AG04449 (cell line): ENCODE measurements around the gene AMPH.
"Not testable (repeated sequence)": the region's sequence is repeated elsewhere in the genome, so short reads cannot be mapped to it uniquely, and the experiment has no call there.

ENCODE experiments used
- CTCF ChIA-PET: fragments of 350-600 bp; formaldehyde crosslinking; extraction: SDS; loops from one replicate; lab custom pipeline; 2021; ENCODE audit warnings: antibody characterized with exemption; lab: Yijun Ruan, JAX
- POLR2A ChIA-PET: fragments of 400-600, 350-600 bp; formaldehyde crosslinking; extraction: SDS; loops from one replicate; lab custom pipeline; 2020; ENCODE audit warnings: antibody characterized with exemption, inconsistent platforms; lab: Yijun Ruan, JAX
- DNase-seq: peaks from one replicate; pipeline ENCODE4 v3.0.0-alpha.2; 2010; ENCODE audit warnings: low read depth, low spot score
- H3K4me3 ChIP-seq: 2 replicates; pipeline ENCODE4 v1.5.1; 2011; ENCODE audit warnings: low read depth, mild to moderate bottlenecking, control low read depth, low read length
- TF ChIP-seq, protein P1 (sequence below): IDR thresholded peaks from one replicate; pipeline ENCODE4 v1.5.1; 2011; ENCODE audit warnings: mild to moderate bottlenecking, moderate library complexity, low read length, control low read depth, inconsistent platforms; ENCODE audit not compliant: insufficient read depth; ENCODE audit errors: missing control alignments

Gene AMPH

GRCh38 chr7:38584443-38585210 is 46.5 kb downstream of the AMPH start:
- TF ChIP-seq, protein P1, sequence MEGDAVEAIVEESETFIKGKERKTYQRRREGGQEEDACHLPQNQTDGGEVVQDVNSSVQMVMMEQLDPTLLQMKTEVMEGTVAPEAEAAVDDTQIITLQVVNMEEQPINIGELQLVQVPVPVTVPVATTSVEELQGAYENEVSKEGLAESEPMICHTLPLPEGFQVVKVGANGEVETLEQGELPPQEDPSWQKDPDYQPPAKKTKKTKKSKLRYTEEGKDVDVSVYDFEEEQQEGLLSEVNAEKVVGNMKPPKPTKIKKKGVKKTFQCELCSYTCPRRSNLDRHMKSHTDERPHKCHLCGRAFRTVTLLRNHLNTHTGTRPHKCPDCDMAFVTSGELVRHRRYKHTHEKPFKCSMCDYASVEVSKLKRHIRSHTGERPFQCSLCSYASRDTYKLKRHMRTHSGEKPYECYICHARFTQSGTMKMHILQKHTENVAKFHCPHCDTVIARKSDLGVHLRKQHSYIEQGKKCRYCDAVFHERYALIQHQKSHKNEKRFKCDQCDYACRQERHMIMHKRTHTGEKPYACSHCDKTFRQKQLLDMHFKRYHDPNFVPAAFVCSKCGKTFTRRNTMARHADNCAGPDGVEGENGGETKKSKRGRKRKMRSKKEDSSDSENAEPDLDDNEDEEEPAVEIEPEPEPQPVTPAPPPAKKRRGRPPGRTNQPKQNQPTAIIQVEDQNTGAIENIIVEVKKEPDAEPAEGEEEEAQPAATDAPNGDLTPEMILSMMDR, result no peak
- ChIA-PET CTCF (interaction anchor here (0.9 to 1.3 kb wide), 3 partner anchors 76 to 164 kb away, joined by 3 to 4 read pairs (median 3); no protein-coding TSS in a partner anchor), POLR2A (no interaction called here)
- H3K4me3 ChIP-seq, result no peak overlapping the region
- DNase-seq, result peak; percentile 36

DNA sequence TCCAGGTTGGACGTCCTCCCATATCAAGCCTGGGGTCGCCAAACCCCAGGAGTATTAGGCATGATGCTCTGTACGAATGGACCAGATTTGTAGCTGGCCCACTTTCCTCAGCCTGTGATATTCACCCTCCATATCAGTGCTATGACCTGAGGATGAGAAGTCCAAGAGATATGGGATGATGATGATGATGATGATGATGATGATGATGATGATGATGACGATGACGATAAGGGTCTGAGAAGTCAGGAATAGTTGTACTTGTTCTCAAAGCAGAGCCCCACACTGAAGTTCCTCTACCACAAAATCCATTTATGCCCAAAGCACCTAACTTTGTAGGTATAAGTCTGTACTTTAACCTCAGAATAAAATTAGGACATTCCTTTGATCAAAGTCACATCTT is 50.7 kb downstream of the AMPH start:
- ChIA-PET CTCF (no interaction called here), POLR2A (no interaction called here)
- DNase-seq, result no peak
- TF ChIP-seq, protein P1, result no peak
- H3K4me3 ChIP-seq, result no peak overlapping the region

DNA sequence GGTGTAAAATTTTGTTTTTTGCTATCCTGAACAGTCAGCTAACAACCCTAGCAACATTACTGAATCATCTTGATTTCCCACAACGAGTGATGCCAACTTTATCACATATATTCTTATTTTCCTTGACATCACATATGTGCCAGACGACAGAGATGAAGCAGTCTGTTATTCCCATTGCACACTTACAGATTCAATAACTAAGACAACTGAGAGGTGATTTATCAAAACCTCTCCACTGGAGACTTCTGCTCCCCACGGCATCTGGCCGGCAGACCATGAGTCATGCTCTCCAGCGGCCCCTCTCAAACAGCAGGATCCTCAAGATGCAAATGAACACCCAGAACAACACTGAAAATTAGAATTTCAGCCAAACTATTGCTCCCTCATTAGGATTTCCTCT is 57.1 kb downstream of the AMPH start:
- TF ChIP-seq, protein P1, result no peak
- CTCF ChIA-PET, result no interaction called here
- DNase-seq, result no peak
- H3K4me3 ChIP-seq, result no peak overlapping the region
- POLR2A ChIA-PET, result no interaction called here

- CTCF ChIA-PET, DNase-seq, POLR2A ChIA-PET, H3K4me3 ChIP-seq: not testable (repeated sequence)
Measured at GRCh38 chr7:38571620-38572019, 59.6 kb downstream of the AMPH start.

- DNase-seq, result no peak
- ChIA-PET CTCF (no interaction called here), POLR2A (no interaction called here)
- no peak overlapping the region for H3K4me3 ChIP-seq
- TF ChIP-seq, protein P1, result no peak
Measured at GRCh38 chr7:38568497-38568896, 62.7 kb downstream of the AMPH start.

DNA sequence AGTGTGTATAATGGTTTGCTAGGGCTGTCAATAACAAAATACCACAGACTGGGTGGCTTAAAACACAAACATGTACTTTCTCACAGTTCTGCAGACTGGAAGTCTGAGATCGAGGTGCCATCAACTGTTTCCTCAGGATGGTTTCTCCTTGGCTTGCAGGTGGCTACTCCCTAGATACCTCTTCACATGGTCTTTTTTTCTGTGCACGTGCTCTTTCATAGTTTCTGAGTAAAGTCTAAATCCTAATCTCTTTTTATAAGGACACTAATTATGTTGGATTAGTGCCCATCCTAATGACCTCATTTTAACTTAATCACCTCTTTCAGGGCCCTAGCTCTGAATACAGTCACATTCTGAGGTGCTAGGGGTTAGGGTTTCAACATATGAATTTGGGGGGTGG is 65.9 kb downstream of the AMPH start:
- TF ChIP-seq, protein P1, result no peak
- POLR2A ChIA-PET, result no interaction called here
- no peak overlapping the region for H3K4me3 ChIP-seq
- no peak for DNase-seq
- CTCF ChIA-PET, result no interaction called here

- H3K4me3 ChIP-seq, result no peak overlapping the region
- TF ChIP-seq, protein P1, result no peak
- ChIA-PET POLR2A (no interaction called here), CTCF (no interaction called here)
- no peak for DNase-seq
Measured at GRCh38 chr7:38563741-38564140, 67.4 kb downstream of the AMPH start.
